ENCODE results near the gene PEX11B.
A peak's percentile ranks its signal among the peaks of the same experiment; 100 is the strongest.

The PEX11B gene

DNA sequence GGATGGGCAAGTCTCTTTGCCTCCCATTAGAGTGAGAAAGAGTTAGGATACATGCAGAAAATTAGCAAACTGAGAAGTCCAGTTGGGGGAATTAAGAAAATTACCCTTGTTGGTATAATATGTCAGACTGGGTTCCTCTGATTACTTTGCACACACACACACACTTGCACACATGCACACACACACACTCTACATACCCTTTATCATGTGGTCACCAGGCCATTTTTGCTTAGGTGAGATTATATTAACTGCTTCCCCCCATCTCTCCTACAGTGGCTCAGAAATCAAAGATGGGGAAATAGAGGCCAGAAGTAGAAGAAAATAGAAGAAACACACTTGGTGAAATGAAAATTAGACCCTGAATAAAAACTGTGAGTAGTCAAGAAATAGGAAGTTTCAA lies 40.2 kb upstream of the PEX11B start:
- Histone ChIP-seq H3K36me3 (ENCODE audit: insufficient read depth, insufficient read length, low read length) (no peaks in the 10 kb centered on the region), H3K27me3 (ENCODE audit: insufficient read depth, insufficient read length) (peaks cover 88% of the 10 kb centered on the region), H3K4me3 (ENCODE audit: insufficient read length, low read depth) (no peak overlapping the region), H3K9ac (ENCODE audit: insufficient read length, low read depth) (no peak overlapping the region), H3K4me1 (ENCODE audit: insufficient read depth, insufficient read length) (peaks cover 20% of the 10 kb centered on the region), H3K9me3 (ENCODE audit: insufficient read depth, low read length) (no peaks in the 10 kb centered on the region)
- TF ChIP-seq ZNF274 (IDR thresholded peaks at IDR 0.05; ENCODE audit: low read depth, low read length) (no peak), YY1 (IDR thresholded peaks at IDR 0.05; ENCODE audit: insufficient read depth, insufficient read length) (no peak), SUZ12 (IDR thresholded peaks at IDR 0.05; ENCODE audit: extremely low read depth, insufficient read depth, insufficient read length) (no peak)
- no peak for DNase-seq (ENCODE audit: low read depth, low spot score)

DNA sequence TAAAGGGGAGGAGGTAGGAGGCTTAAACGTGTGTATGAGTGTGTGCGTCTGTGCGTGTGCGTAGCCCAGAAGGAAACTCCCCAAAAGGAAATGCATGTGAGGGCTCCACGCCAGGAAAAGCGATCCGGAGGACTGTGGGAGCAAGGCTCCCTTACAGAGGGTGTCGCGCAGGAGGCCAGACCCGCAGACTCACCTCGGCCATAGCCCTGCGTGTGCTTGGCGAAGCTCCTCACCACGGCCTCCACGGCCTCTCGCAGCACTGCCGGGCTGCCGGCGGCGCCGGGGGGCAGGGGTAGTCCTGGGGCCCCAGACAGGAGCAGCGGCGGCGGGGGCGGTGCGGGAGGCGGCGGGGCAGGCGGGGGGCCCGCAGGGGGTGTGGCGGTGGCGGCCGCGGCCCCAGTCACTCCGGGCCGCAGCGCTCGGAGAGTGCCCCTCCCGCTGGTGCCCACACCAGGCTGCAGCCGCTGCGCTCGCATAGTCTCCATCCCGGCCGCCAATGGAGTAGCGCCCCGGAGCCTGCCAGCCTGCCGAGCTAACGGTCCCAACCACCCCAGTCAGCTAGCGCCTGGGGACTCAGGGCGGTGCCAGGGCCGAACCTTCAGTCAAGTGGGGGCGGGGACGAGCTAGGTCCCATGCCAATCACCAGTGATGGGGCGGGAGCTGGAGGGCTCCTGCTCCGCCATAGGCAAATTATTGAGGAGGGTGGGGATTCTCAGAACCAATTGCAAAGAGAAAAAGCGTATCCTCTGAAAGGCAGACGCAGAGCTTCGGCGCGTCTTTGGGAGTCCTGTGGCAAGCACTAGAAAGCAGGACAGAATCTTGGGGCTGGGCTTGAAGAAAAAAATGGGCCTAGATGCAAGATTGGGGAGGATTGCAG lies 39.2 kb upstream of the PEX11B start, which contains the start of gene LIX1L:
Gene LIX1L (minus strand): TSS at position 575 of the 877 bp plus-strand sequence. CDS start 90 bp downstream, at position 485.
- H3K36me3 ChIP-seq (ENCODE audit: insufficient read depth, insufficient read length, low read length) = no peaks in the 10 kb centered on the region
- TF ChIP-seq ZNF274 (IDR thresholded peaks at IDR 0.05; ENCODE audit: low read depth, low read length) = no peak
- no peak for TF ChIP-seq YY1 (IDR thresholded peaks at IDR 0.05; ENCODE audit: insufficient read depth, insufficient read length)
- no peak for TF ChIP-seq SUZ12 (IDR thresholded peaks at IDR 0.05; ENCODE audit: extremely low read depth, insufficient read depth, insufficient read length)
- H3K27me3 ChIP-seq (ENCODE audit: insufficient read depth, insufficient read length) = peaks cover 77% of the 10 kb centered on the region
- no peaks in the 10 kb centered on the region for H3K9me3 ChIP-seq (ENCODE audit: insufficient read depth, low read length)
- DNase-seq (ENCODE audit: low read depth, low spot score) = peak; percentile 98
- H3K9ac ChIP-seq (ENCODE audit: insufficient read length, low read depth) = peak within 1 kb of the TSS; percentile 71
- peak within 1 kb of the TSS; percentile 57 for H3K4me3 ChIP-seq (ENCODE audit: insufficient read length, low read depth)
- H3K4me1 ChIP-seq (ENCODE audit: insufficient read depth, insufficient read length) = peaks cover 16% of the 10 kb centered on the region

- H3K9me3 ChIP-seq (ENCODE audit: insufficient read depth, low read length) = no peaks in the 10 kb centered on the region
- peak overlapping the region; percentile 57 for H3K4me3 ChIP-seq (ENCODE audit: insufficient read length, low read depth)
- H3K27me3 ChIP-seq (ENCODE audit: insufficient read depth, insufficient read length) = peaks cover 70% of the 10 kb centered on the region
- H3K9ac ChIP-seq (ENCODE audit: insufficient read length, low read depth) = peak overlapping the region; percentile 71
- no peaks in the 10 kb centered on the region for H3K36me3 ChIP-seq (ENCODE audit: insufficient read depth, insufficient read length, low read length)
- no peak for DNase-seq (ENCODE audit: low read depth, low spot score)
- TF ChIP-seq ZNF274 (IDR thresholded peaks at IDR 0.05; ENCODE audit: low read depth, low read length) (no peak), YY1 (IDR thresholded peaks at IDR 0.05; ENCODE audit: insufficient read depth, insufficient read length) (no peak), SUZ12 (IDR thresholded peaks at IDR 0.05; ENCODE audit: extremely low read depth, insufficient read depth, insufficient read length) (no peak)
- peaks cover 12% of the 10 kb centered on the region for H3K4me1 ChIP-seq (ENCODE audit: insufficient read depth, insufficient read length)
These were observed 38.4 kb upstream of the PEX11B start for GRCh38 chr1:145956781-145957442.

- H3K36me3 ChIP-seq (ENCODE audit: insufficient read depth, insufficient read length, low read length) = no peaks in the 10 kb centered on the region
- peaks cover 64% of the 10 kb centered on the region for H3K27me3 ChIP-seq (ENCODE audit: insufficient read depth, insufficient read length)
- TF ChIP-seq ZNF274 (IDR thresholded peaks at IDR 0.05; ENCODE audit: low read depth, low read length) = no peak
- TF ChIP-seq SUZ12 (IDR thresholded peaks at IDR 0.05; ENCODE audit: extremely low read depth, insufficient read depth, insufficient read length) = no peak
- H3K4me3 ChIP-seq (ENCODE audit: insufficient read length, low read depth) = no peak overlapping the region
- no peaks in the 10 kb centered on the region for H3K9me3 ChIP-seq (ENCODE audit: insufficient read depth, low read length)
- H3K9ac ChIP-seq (ENCODE audit: insufficient read length, low read depth) = no peak overlapping the region
- DNase-seq (ENCODE audit: low read depth, low spot score) = no peak
- H3K4me1 ChIP-seq (ENCODE audit: insufficient read depth, insufficient read length) = peaks cover 7% of the 10 kb centered on the region
These were observed 37.8 kb upstream of the PEX11B start for GRCh38 chr1:145956361-145956760.

DNA sequence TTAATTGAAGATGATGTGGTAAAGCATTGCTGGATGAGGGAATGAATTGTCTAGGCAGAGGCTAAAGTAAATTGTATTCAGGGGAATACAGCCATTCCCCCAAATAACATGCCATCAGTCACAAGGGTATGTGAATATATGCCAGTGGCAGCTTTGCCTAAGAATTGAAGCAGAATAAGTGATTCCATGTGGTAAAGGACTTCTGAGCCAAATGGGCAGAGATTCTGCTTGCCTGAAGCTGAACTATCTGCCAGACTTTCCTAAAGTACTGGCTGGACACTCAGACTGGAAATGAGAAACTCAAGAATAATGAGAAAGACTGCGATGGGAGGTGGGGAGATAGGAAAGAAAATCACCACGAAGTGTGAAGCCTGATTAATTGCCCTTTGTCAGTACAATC lies 36.9 kb upstream of the PEX11B start:
- Histone ChIP-seq H3K9me3 (ENCODE audit: insufficient read depth, low read length) (no peaks in the 10 kb centered on the region), H3K4me3 (ENCODE audit: insufficient read length, low read depth) (no peak overlapping the region), H3K9ac (ENCODE audit: insufficient read length, low read depth) (no peak overlapping the region), H3K27me3 (ENCODE audit: insufficient read depth, insufficient read length) (peaks cover 55% of the 10 kb centered on the region), H3K36me3 (ENCODE audit: insufficient read depth, insufficient read length, low read length) (no peaks in the 10 kb centered on the region), H3K4me1 (ENCODE audit: insufficient read depth, insufficient read length) (peaks cover 5% of the 10 kb centered on the region)
- TF ChIP-seq ZNF274 (IDR thresholded peaks at IDR 0.05; ENCODE audit: low read depth, low read length) (no peak), SUZ12 (IDR thresholded peaks at IDR 0.05; ENCODE audit: extremely low read depth, insufficient read depth, insufficient read length) (no peak), YY1 (IDR thresholded peaks at IDR 0.05; ENCODE audit: insufficient read depth, insufficient read length) (no peak)
- no peak for DNase-seq (ENCODE audit: low read depth, low spot score)

DNA sequence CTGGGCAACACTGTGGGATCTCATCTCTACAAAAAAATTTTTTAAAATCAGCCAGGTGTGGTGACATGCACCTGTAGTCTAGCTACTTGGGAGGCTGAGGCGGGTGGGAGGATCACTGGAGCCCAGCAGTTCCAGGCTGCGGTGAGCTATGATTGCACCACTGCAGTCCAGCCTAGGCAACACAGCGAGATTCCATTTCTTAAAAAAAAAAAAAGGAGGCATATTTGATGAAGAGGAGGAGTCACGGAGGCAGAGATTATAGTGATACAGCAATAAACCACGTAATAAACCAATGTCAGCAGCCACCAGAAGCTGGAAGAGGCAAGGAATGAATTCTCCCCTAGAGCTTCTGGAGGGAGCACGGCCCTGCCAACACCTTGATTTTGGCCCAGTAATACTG lies 35.3 kb upstream of the PEX11B start:
- Histone ChIP-seq H3K9ac (ENCODE audit: insufficient read length, low read depth) (no peak overlapping the region), H3K36me3 (ENCODE audit: insufficient read depth, insufficient read length, low read length) (no peaks in the 10 kb centered on the region), H3K27me3 (ENCODE audit: insufficient read depth, insufficient read length) (peaks cover 39% of the 10 kb centered on the region), H3K4me1 (ENCODE audit: insufficient read depth, insufficient read length) (peaks cover 2% of the 10 kb centered on the region), H3K4me3 (ENCODE audit: insufficient read length, low read depth) (no peak overlapping the region), H3K9me3 (ENCODE audit: insufficient read depth, low read length) (0 out of 2 replicates have a peak, but pooled peaks cover under 1% of the 10 kb centered on the region)
- no peak for TF ChIP-seq YY1 (IDR thresholded peaks at IDR 0.05; ENCODE audit: insufficient read depth, insufficient read length)
- TF ChIP-seq SUZ12 (IDR thresholded peaks at IDR 0.05; ENCODE audit: extremely low read depth, insufficient read depth, insufficient read length) = no peak
- no peak for TF ChIP-seq ZNF274 (IDR thresholded peaks at IDR 0.05; ENCODE audit: low read depth, low read length)
- DNase-seq (ENCODE audit: low read depth, low spot score) = no peak

- Histone ChIP-seq H3K36me3 (ENCODE audit: insufficient read depth, insufficient read length, low read length) (no peaks in the 10 kb centered on the region), H3K4me3 (ENCODE audit: insufficient read length, low read depth) (no peak overlapping the region), H3K4me1 (ENCODE audit: insufficient read depth, insufficient read length) (peaks cover 2% of the 10 kb centered on the region), H3K9me3 (ENCODE audit: insufficient read depth, low read length) (peaks cover 6% of the 10 kb centered on the region; the same call in 1 of the 2 replicates), H3K9ac (ENCODE audit: insufficient read length, low read depth) (no peak overlapping the region), H3K27me3 (ENCODE audit: insufficient read depth, insufficient read length) (peaks cover 31% of the 10 kb centered on the region)
- DNase-seq (ENCODE audit: low read depth, low spot score) = no peak
- no peak for TF ChIP-seq SUZ12 (IDR thresholded peaks at IDR 0.05; ENCODE audit: extremely low read depth, insufficient read depth, insufficient read length)
- TF ChIP-seq YY1 (IDR thresholded peaks at IDR 0.05; ENCODE audit: insufficient read depth, insufficient read length) = no peak
- TF ChIP-seq ZNF274 (IDR thresholded peaks at IDR 0.05; ENCODE audit: low read depth, low read length) = no peak
These were observed 34.4 kb upstream of the PEX11B start for GRCh38 chr1:145952903-145953302.

Measured in NT2/D1 (cell line).